ENCODE data around the gene NPBWR2.

The NPBWR2 gene

GRCh38 chr20:64078934-64079272 is 28.5 kb downstream of the NPBWR2 start:
- TF ChIP-seq, protein P1, sequence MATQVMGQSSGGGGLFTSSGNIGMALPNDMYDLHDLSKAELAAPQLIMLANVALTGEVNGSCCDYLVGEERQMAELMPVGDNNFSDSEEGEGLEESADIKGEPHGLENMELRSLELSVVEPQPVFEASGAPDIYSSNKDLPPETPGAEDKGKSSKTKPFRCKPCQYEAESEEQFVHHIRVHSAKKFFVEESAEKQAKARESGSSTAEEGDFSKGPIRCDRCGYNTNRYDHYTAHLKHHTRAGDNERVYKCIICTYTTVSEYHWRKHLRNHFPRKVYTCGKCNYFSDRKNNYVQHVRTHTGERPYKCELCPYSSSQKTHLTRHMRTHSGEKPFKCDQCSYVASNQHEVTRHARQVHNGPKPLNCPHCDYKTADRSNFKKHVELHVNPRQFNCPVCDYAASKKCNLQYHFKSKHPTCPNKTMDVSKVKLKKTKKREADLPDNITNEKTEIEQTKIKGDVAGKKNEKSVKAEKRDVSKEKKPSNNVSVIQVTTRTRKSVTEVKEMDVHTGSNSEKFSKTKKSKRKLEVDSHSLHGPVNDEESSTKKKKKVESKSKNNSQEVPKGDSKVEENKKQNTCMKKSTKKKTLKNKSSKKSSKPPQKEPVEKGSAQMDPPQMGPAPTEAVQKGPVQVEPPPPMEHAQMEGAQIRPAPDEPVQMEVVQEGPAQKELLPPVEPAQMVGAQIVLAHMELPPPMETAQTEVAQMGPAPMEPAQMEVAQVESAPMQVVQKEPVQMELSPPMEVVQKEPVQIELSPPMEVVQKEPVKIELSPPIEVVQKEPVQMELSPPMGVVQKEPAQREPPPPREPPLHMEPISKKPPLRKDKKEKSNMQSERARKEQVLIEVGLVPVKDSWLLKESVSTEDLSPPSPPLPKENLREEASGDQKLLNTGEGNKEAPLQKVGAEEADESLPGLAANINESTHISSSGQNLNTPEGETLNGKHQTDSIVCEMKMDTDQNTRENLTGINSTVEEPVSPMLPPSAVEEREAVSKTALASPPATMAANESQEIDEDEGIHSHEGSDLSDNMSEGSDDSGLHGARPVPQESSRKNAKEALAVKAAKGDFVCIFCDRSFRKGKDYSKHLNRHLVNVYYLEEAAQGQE (IDR thresholded peaks at IDR 0.05; ENCODE audit: insufficient read depth in 1 of 2, low read depth in 2 of 2, low read length in 2 of 2), result no peak
- TF ChIP-seq POLR2AphosphoS5 (IDR thresholded peaks at IDR 0.05; ENCODE audit: low read depth, low read length) (no peak), FOXP2 (optimal IDR thresholded peaks at IDR 0.05; ENCODE audit: borderline replicate concordance, extremely low read depth, extremely low read length, insufficient read depth) (no peak), TAF1 (IDR thresholded peaks at IDR 0.05; ENCODE audit: borderline replicate concordance, insufficient read depth, low read length) (no peak), SIN3A (IDR thresholded peaks at IDR 0.05; ENCODE audit: borderline replicate concordance, insufficient read depth, low read length) (no peak)

DNA sequence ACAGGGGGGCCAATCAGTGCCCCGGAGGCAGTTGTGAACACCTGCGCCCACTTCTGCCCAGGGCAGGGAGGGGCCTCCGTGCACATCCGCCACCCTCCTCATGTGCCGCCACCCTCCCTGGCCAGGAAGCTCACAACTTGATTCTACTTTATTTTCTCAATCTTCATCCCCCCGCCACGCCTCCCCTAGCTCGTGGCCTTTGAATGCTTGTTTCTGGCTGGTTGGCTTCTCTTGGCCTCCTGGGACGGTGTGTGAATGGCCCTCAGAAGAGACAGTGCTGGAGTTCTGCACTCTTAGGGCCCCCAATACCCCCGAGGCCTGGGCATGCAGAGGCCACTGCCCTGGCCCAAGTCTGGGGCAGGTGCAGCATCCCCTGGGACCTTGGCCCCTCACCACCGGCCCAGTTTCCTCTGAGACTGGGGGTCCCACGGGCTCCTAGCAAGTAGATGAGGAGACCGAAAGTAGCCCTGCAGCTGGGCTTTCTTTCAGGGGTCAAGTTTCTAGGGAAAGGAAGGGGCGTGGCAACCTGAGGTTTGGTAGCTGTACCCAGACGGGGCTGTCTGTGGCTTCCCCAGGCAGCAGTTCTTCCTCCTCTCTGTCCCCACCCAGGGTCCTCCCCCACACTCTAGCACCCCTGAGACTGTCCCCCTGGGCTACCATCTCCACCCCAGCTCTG is 29.4 kb downstream of the NPBWR2 start:
- TF ChIP-seq POLR2AphosphoS5 (IDR thresholded peaks at IDR 0.05; ENCODE audit: low read depth, low read length) (no peak), SIN3A (IDR thresholded peaks at IDR 0.05; ENCODE audit: borderline replicate concordance, insufficient read depth, low read length) (no peak)
- TF ChIP-seq, protein P1 (IDR thresholded peaks at IDR 0.05; ENCODE audit: insufficient read depth in 1 of 2, low read depth in 2 of 2, low read length in 2 of 2), result no peak

- no peak for TF ChIP-seq POLR2AphosphoS5 (IDR thresholded peaks at IDR 0.05; ENCODE audit: low read depth, low read length)
- no peak for TF ChIP-seq SIN3A (IDR thresholded peaks at IDR 0.05; ENCODE audit: borderline replicate concordance, insufficient read depth, low read length)
- no peak for TF ChIP-seq FOXP2 (optimal IDR thresholded peaks at IDR 0.05; ENCODE audit: borderline replicate concordance, extremely low read depth, extremely low read length, insufficient read depth)
- no peak for TF ChIP-seq TAF1 (IDR thresholded peaks at IDR 0.05; ENCODE audit: borderline replicate concordance, insufficient read depth, low read length)
- TF ChIP-seq, protein P1 (IDR thresholded peaks at IDR 0.05; ENCODE audit: insufficient read depth in 1 of 2, low read depth in 2 of 2, low read length in 2 of 2), result no peak
Observed at GRCh38 chr20:64077541-64077875, 29.9 kb downstream of the NPBWR2 start.

DNA sequence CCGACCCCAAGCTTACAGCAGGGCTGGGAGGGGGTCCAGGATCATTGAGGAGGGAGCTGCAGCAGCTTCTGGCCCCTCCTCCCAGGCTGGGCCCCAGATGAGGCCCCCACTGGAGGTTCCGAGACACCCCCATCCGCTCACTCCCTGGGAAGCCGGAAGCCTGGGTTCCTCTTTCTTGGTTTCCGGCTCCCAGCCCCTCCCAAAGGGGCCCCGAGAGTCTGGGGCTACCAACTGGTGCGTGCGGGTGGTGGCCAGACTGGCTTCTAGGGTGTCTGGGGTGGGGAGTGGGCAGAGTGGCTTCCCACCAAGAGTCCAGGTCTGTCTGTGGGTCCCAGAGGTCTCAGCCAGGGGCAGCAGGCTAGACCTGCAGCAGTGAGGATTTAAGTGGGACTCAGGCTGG is 30.3 kb downstream of the NPBWR2 start:
- TF ChIP-seq TAF1 (IDR thresholded peaks at IDR 0.05; ENCODE audit: borderline replicate concordance, insufficient read depth, low read length), result no peak
- TF ChIP-seq POLR2AphosphoS5 (IDR thresholded peaks at IDR 0.05; ENCODE audit: low read depth, low read length), result no peak
- no peak for TF ChIP-seq FOXP2 (optimal IDR thresholded peaks at IDR 0.05; ENCODE audit: borderline replicate concordance, extremely low read depth, extremely low read length, insufficient read depth)
- TF ChIP-seq, protein P1 (IDR thresholded peaks at IDR 0.05; ENCODE audit: insufficient read depth in 1 of 2, low read depth in 2 of 2, low read length in 2 of 2), result no peak
- no peak for TF ChIP-seq SIN3A (IDR thresholded peaks at IDR 0.05; ENCODE audit: borderline replicate concordance, insufficient read depth, low read length)
